ENCODE results near the gene PPM1H. TPM values are rescaled to one million over a fixed set of nuclear protein-coding genes. Genes with fewer than 3 reads are reported as not detected.

The PPM1H gene
- total RNA-seq, 1 donor from 2014 or later, result 31.0 TPM

DNA sequence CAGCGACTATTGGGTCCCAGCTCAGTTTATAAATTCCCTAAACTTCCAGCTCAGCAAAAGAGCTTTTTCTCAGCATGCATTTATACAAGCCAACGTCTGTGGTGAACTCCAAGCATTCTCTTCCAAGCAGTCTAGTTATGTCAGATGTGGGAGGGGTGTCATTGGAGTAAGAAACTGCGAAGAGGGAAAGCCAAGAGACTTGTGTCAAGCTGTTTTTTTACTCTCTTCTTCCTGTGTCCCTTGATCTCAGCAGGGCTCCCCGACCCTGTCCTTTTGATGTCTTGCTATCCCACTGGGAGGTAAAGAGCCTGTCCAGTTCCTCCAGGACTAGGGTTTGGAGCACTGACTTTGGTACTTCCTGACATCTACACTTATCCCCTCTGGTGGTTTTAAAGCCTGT lies 69.0 kb downstream of the PPM1H start:
- Mint-ChIP-seq H3K9me3 (peaks cover 4% of the 10 kb centered on the region), H3K4me1 (ENCODE audit: unreplicated experiment) (peaks cover 41% of the 10 kb centered on the region), H3K36me3 (peaks cover 1% of the 10 kb centered on the region), H3K27me3 (no peaks in the 10 kb centered on the region), H3K27ac (peak overlapping the region; percentile 95), H3K4me3 (peak overlapping the region; percentile 72)
- no peak for DNase-seq (ENCODE audit: extremely low spot score, unreplicated experiment)
- no peak for TF ChIP-seq CTCF (conservative IDR thresholded peaks at IDR 0.05)

DNA sequence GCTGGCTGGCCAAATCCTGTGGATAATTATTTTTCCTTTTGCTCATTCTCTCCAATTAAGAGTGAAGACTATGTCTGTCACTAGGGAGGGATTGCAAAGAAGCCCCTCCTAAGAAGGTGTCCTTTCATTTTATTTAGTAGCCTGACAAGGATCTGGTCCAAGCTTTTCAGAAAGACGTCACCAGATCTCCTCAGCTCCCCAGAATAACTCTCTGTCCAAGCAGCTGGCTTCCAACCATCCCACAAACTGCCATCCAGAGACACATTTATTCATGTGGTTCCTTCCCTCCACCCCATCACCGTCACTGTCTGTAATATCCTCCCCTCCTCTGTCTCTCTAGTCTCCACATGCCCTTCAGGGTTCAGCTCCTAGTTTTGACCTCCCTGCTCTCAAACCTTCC lies 69.9 kb downstream of the PPM1H start:
- H3K9me3 Mint-ChIP-seq, result peaks cover 4% of the 10 kb centered on the region
- H3K36me3 Mint-ChIP-seq, result no peaks in the 10 kb centered on the region
- H3K4me3 Mint-ChIP-seq, result no peak overlapping the region
- H3K4me1 Mint-ChIP-seq (ENCODE audit: unreplicated experiment), result peaks cover 50% of the 10 kb centered on the region
- H3K27ac Mint-ChIP-seq, result peak overlapping the region; percentile 54
- H3K27me3 Mint-ChIP-seq, result no peaks in the 10 kb centered on the region
- TF ChIP-seq CTCF (conservative IDR thresholded peaks at IDR 0.05), result no peak
- no peak for DNase-seq (ENCODE audit: extremely low spot score, unreplicated experiment)

GRCh38 chr12:62862259-62862881 lies 72.6 kb downstream of the PPM1H start:
- DNase-seq (ENCODE audit: extremely low spot score, unreplicated experiment), result no peak
- TF ChIP-seq CTCF (conservative IDR thresholded peaks at IDR 0.05), result no peak
- H3K36me3 Mint-ChIP-seq, result no peaks in the 10 kb centered on the region
- H3K27me3 Mint-ChIP-seq, result no peaks in the 10 kb centered on the region
- H3K27ac Mint-ChIP-seq, result no peak overlapping the region
- no peak overlapping the region for H3K4me3 Mint-ChIP-seq
- peaks cover 4% of the 10 kb centered on the region for H3K9me3 Mint-ChIP-seq
- H3K4me1 Mint-ChIP-seq (ENCODE audit: unreplicated experiment), result peaks cover 66% of the 10 kb centered on the region

DNA sequence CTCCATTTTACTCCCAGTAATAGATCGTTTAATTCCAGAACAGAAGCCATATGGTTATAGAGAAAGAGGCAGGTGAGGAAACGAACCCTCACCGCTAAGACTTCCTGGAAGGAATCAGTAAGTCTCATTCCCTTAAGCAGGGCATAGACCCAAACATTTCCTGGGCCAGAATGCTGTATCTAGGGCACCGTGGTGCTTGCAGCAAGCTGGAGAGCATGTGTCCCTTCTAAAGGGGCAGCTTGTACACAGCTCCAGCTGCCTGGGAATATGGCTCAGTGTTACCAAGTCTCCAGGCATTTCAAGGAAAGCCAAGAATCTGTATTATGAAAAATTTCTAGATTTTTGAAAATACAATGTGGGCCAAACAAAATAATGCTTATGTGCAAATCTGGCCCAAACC lies 73.4 kb downstream of the PPM1H start:
- H3K4me3 Mint-ChIP-seq, result no peak overlapping the region
- H3K27me3 Mint-ChIP-seq, result no peaks in the 10 kb centered on the region
- H3K9me3 Mint-ChIP-seq, result peaks cover 4% of the 10 kb centered on the region
- H3K27ac Mint-ChIP-seq, result peak overlapping the region; percentile 1
- peaks cover 58% of the 10 kb centered on the region for H3K4me1 Mint-ChIP-seq (ENCODE audit: unreplicated experiment)
- DNase-seq (ENCODE audit: extremely low spot score, unreplicated experiment), result no peak
- TF ChIP-seq CTCF (conservative IDR thresholded peaks at IDR 0.05), result no peak
- no peaks in the 10 kb centered on the region for H3K36me3 Mint-ChIP-seq

DNA sequence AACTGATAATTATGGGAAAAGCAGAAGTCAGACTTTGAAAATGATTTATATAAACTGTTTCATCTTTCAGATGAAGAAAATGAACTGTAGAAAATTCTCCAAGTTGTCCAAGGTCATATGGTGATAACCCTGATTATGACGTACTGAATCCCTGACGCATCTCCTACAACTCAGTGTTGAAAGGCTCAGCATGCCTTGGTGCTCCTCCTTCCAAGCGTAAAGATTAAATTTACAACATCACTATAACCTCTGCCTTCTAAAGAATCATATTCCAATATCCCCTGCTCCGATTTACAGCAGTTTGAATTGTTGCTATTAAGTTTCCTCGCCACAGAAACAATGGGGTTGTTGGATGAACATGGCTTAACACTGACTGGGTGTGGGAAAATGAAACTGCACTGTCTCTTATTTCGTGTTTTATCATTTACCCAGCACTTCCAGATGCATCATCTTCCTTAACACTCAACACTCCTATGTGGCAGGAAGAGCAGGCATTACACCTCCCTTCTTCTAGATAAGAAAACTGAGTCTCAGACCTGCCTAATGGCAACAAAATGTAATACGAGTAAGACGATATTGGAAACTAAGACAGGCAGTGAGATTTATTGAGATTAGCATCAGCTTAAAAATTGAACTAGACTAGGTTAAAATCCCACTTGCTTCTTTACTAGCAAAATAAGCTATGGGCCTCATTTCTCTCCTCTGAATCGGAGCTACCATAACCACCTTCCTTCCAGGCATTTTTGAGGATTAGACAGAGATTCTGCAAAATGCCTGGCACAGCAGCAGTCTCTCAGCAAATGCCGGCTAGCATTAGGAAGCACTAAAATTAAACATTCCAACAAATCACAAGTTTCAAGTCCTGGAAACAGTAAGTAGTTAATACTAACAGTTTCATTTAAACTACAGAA lies 74.2 kb downstream of the PPM1H start:
- no peaks in the 10 kb centered on the region for H3K36me3 Mint-ChIP-seq
- H3K27ac Mint-ChIP-seq, result peak overlapping the region; percentile 71
- DNase-seq (ENCODE audit: extremely low spot score, unreplicated experiment), result no peak
- no peaks in the 10 kb centered on the region for H3K27me3 Mint-ChIP-seq
- H3K4me3 Mint-ChIP-seq, result no peak overlapping the region
- peaks cover 50% of the 10 kb centered on the region for H3K4me1 Mint-ChIP-seq (ENCODE audit: unreplicated experiment)
- no peaks in the 10 kb centered on the region for H3K9me3 Mint-ChIP-seq
- no peak for TF ChIP-seq CTCF (conservative IDR thresholded peaks at IDR 0.05)
